Brain microvascular endothelial cell (primary cell): ENCODE results near the gene IARS1.

Experiments
- DNase-seq: peaks from one replicate; pipeline ENCODE4 v3.0.0-alpha.2; 2020
- H3K27ac ChIP-seq: fragments of 250-450 bp; sonication (Bioruptor Pico); 2 replicates; pipeline ENCODE4 v1.5.1; 2020; ENCODE audit warnings: mild to moderate bottlenecking, moderate library complexity
- H3K27me3 ChIP-seq: fragments of 250-450 bp; sonication (Bioruptor Pico); replicated peaks from 2 replicates; pipeline ENCODE4 v1.5.1; 2020; ENCODE audit warnings: mild to moderate bottlenecking
- H3K36me3 ChIP-seq: fragments of 250-450 bp; sonication (Bioruptor Pico); replicated peaks from 2 replicates; pipeline ENCODE4 v1.5.1; 2020; ENCODE audit warnings: mild to moderate bottlenecking
- H3K4me3 ChIP-seq: 2 replicates; pipeline ENCODE4 v1.5.1; 2011; ENCODE audit warnings: low read depth, mild to moderate bottlenecking, control low read depth, low read length, moderate library complexity
- CTCF ChIP-seq: IDR thresholded peaks from 2 replicates; pipeline ENCODE4 v1.5.1; 2011; ENCODE audit warnings: low read depth, mild to moderate bottlenecking, moderate library complexity, low read length, control low read depth, inconsistent platforms; ENCODE audit errors: missing control alignments
- in situ Hi-C: cut with HindIII; loops from 2 replicates; pipeline ENCODE4 v1.10.0; 2017; ENCODE audit warnings: low sequenced_read_pairs, low pct_ligation_motif_present

Gene IARS1

GRCh38 chr9:92289708-92290390 is 3.6 kb downstream of the IARS1 start:
- no peak for DNase-seq
- Histone ChIP-seq H3K4me3 (no peak overlapping the region), H3K27me3 (no peaks in the 10 kb centered on the region), H3K27ac (no peak overlapping the region), H3K36me3 (peaks cover 31% of the 10 kb centered on the region)
- TF ChIP-seq CTCF: no peak
- in situ Hi-C loops: no loop called here

- no peak for DNase-seq
- peaks cover 74% of the 10 kb centered on the region for H3K36me3 ChIP-seq
- no peak for TF ChIP-seq CTCF
- no peak overlapping the region for H3K27ac ChIP-seq
- in situ Hi-C loops: no loop called here
- H3K4me3 ChIP-seq: no peak overlapping the region
- no peaks in the 10 kb centered on the region for H3K27me3 ChIP-seq
These were observed 14.2 kb downstream of the IARS1 start for GRCh38 chr9:92279302-92279701.

- in situ Hi-C loops: no loop called here
- peak overlapping the region; percentile 19 for H3K27ac ChIP-seq
- H3K36me3 ChIP-seq: peaks cover 76% of the 10 kb centered on the region
- TF ChIP-seq CTCF: no peak
- H3K27me3 ChIP-seq: no peaks in the 10 kb centered on the region
- no peak overlapping the region for H3K4me3 ChIP-seq
- DNase-seq: peak; percentile 41
These were observed 15.4 kb downstream of the IARS1 start for GRCh38 chr9:92278110-92278509.

DNA sequence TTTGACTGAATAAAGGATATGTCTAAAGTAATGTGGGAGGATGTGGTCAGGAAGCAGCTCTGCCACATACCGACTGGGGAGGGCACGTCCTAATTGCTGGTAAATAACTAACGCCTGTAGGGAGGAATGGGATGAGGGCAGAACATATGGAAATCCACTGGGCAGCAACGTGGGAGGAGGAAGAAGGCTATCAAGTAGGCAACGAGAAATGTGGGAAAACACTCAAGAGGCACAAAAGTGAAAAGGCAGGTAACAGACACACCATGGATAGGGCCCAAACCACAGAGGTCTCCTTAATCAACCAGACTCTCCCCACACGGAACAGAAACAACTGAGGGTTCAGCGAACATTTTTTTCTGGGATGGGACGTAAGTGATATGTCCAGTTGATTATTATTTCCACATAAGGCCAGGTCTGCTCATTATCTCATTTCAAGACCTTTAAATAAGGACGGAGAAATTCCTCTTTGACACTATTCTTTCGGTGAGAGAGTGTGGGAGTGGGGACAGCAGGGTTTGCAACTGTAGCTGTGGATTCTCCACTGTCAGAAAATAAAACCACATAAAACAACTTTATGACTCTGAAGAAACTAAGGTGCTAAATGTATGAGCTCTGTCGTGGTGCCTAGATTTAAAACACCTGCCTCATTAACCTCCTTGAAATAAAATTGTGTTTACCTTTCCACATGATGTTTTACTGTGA is 17.0 kb downstream of the IARS1 start:
- H3K27me3 ChIP-seq: no peaks in the 10 kb centered on the region
- in situ Hi-C loops: no loop called here
- H3K36me3 ChIP-seq: peaks cover 78% of the 10 kb centered on the region
- DNase-seq: no peak
- H3K4me3 ChIP-seq: no peak overlapping the region
- no peak overlapping the region for H3K27ac ChIP-seq
- no peak for TF ChIP-seq CTCF

GRCh38 chr9:92275541-92275940 is 18.0 kb downstream of the IARS1 start:
- TF ChIP-seq CTCF: peak; percentile 12
- no peak for DNase-seq
- no peak overlapping the region for H3K4me3 ChIP-seq
- H3K36me3 ChIP-seq: peaks cover 79% of the 10 kb centered on the region
- no peak overlapping the region for H3K27ac ChIP-seq
- no peaks in the 10 kb centered on the region for H3K27me3 ChIP-seq
- in situ Hi-C loops: no loop called here
